MM.1S (cell line): ENCODE results near the gene WDR38.

Experiments used
- DNase-seq: peaks from one replicate; pipeline ENCODE4 v3.0.0-alpha.2; 2015
- H2AFZ ChIP-seq: fragments of 300-600 bp; sonication (generic); 2 replicates; pipeline ENCODE4 v1.6.0; 2016; ENCODE audit warnings: antibody characterized with exemption, low read length
- H3F3A ChIP-seq: fragments of 300-600 bp; sonication (generic); 2 replicates; pipeline ENCODE4 v1.6.1; 2016; ENCODE audit warnings: mild to moderate bottlenecking, antibody characterized with exemption, low read length, moderate library complexity, mixed read lengths; ENCODE audit not compliant: insufficient read depth
- H3K27ac ChIP-seq: fragments of 300-600 bp; sonication (generic); 2 replicates; pipeline ENCODE4 v1.5.1; 2016; ENCODE audit warnings: mild to moderate bottlenecking, low read length
- H3K27me3 ChIP-seq: fragments of 300-600 bp; sonication (generic); replicated peaks from 2 replicates; pipeline ENCODE4 v1.6.0; 2016; ENCODE audit warnings: low read length; ENCODE audit not compliant: insufficient read depth
- H3K36me3 ChIP-seq: fragments of 300-600 bp; sonication (generic); replicated peaks from 2 replicates; pipeline ENCODE4 v1.6.1; 2016; ENCODE audit warnings: mild to moderate bottlenecking, low read length, mixed read lengths; ENCODE audit not compliant: insufficient read depth
- H3K4me1 ChIP-seq: fragments of 300-600 bp; sonication (generic); 2 replicates; pipeline ENCODE4 v1.6.1; 2016; ENCODE audit warnings: low read length, mixed read lengths
- H3K4me2 ChIP-seq: fragments of 300-600 bp; sonication (generic); 2 replicates; pipeline ENCODE4 v1.6.0; 2016; ENCODE audit warnings: low read depth, low read length
- H3K4me3 ChIP-seq: fragments of 300-600 bp; sonication (generic); 2 replicates; pipeline ENCODE4 v1.5.1; 2016; ENCODE audit warnings: low read length, mixed read lengths
- H3K79me2 ChIP-seq: fragments of 300-600 bp; sonication (generic); 2 replicates; pipeline ENCODE4 v1.6.1; 2016; ENCODE audit warnings: mixed run types, low read length, mixed read lengths
- H3K9ac ChIP-seq: fragments of 300-600 bp; sonication (generic); 2 replicates; pipeline ENCODE4 v1.6.1; 2016; ENCODE audit warnings: low read length, mixed read lengths
- H3K9me2 ChIP-seq: fragments of 300-600 bp; sonication (generic); replicated peaks from 2 replicates; pipeline ENCODE4 v1.6.1; 2016; ENCODE audit warnings: mild to moderate bottlenecking, low read length, mixed read lengths; ENCODE audit not compliant: insufficient read depth
- H3K9me3 ChIP-seq: fragments of 300-600 bp; sonication (generic); replicated peaks from 2 replicates; pipeline ENCODE4 v1.6.1; 2016; ENCODE audit warnings: mild to moderate bottlenecking, low read length, mixed read lengths; ENCODE audit not compliant: insufficient read depth
- H4K20me1 ChIP-seq: fragments of 300-600 bp; sonication (generic); 2 replicates; pipeline ENCODE4 v1.6.1; 2016; ENCODE audit warnings: mild to moderate bottlenecking, low read length, moderate library complexity, mixed read lengths; ENCODE audit not compliant: insufficient read depth
- CTCF ChIP-seq: fragments of 300-600 bp; sonication (generic); IDR thresholded peaks from 2 replicates; pipeline ENCODE4 v1.5.1; 2016; ENCODE audit warnings: antibody characterized with exemption, low read length, mixed read lengths
- EZH2 ChIP-seq: fragments of 300-600 bp; sonication (generic); optimal IDR thresholded peaks from 2 replicates; pipeline ENCODE3; 2017; ENCODE audit warnings: low read depth, mild to moderate bottlenecking, antibody characterized with exemption, low read length, mixed read lengths
- EZH2phosphoT487 ChIP-seq: fragments of 300-600 bp; sonication (generic); IDR thresholded peaks from 2 replicates; pipeline ENCODE4 v1.6.1; 2018; ENCODE audit warnings: antibody characterized with exemption, low read length

Gene WDR38

GRCh38 chr9:124829334-124829669 lies 24.0 kb upstream of the WDR38 start:
- H2AFZ ChIP-seq: no peak overlapping the region
- TF ChIP-seq CTCF (no peak), EZH2 (no peak), EZH2phosphoT487 (no peak)
- no peak overlapping the region for H3K4me3 ChIP-seq
- no peaks in the 10 kb centered on the region for H3K27me3 ChIP-seq
- no peak overlapping the region for H3K27ac ChIP-seq
- H3K9me2 ChIP-seq: no peaks in the 10 kb centered on the region
- H3K36me3 ChIP-seq: no peaks in the 10 kb centered on the region
- H3K79me2 ChIP-seq: no peaks in the 10 kb centered on the region
- no peaks in the 10 kb centered on the region for H3F3A ChIP-seq
- no peak overlapping the region for H3K9ac ChIP-seq
- H3K9me3 ChIP-seq: no peaks in the 10 kb centered on the region
- H4K20me1 ChIP-seq: no peaks in the 10 kb centered on the region
- no peaks in the 10 kb centered on the region for H3K4me1 ChIP-seq
- H3K4me2 ChIP-seq: no peak overlapping the region
- DNase-seq: no peak

GRCh38 chr9:124830593-124830992 lies 22.7 kb upstream of the WDR38 start:
- no peak overlapping the region for H3K9ac ChIP-seq

DNA sequence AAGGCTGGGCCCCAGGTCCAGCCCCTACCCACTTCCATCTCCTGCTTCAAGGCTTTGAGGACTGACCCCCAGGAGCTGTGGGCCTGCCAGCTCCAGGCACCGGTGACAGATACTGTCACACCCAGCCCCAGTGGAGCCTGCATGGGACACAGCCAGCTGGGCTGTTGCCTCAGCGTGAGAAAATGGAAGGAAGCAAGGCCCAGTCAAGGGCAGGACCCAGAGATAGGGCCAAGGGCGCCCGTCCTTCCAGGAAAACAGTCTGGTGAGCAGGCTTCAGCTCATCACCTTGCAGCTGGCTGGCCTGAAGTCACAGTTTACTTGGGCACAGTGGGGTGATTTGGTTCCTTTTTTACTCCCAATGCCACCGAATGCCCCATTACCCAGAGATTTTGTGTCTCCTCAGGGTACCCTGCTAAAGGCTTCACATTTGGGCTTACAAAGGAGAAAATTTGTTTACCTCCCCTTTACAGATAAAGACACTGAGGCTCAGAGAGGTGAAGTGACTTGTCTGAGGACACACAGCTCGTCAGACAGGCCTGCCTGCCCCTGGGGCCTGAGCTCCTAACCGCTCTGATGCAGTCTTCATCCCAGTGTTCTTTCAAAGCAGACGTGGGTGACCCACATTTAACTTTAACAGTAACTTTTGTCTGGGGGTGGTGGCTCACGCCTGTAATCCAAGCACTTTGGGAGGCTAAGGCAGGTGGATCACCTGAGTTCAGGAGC lies 21.5 kb upstream of the WDR38 start:
- Histone ChIP-seq H3K4me3 (no peak overlapping the region), H4K20me1 (no peaks in the 10 kb centered on the region), H3K27me3 (no peaks in the 10 kb centered on the region), H3K9ac (no peak overlapping the region), H3K4me1 (no peaks in the 10 kb centered on the region), H3K9me3 (no peaks in the 10 kb centered on the region), H3K36me3 (no peaks in the 10 kb centered on the region), H3K9me2 (no peaks in the 10 kb centered on the region), H3F3A (no peaks in the 10 kb centered on the region), H2AFZ (no peak overlapping the region), H3K27ac (no peak overlapping the region), H3K79me2 (no peaks in the 10 kb centered on the region), H3K4me2 (no peak overlapping the region)
- no peak for TF ChIP-seq CTCF
- no peak for TF ChIP-seq EZH2
- TF ChIP-seq EZH2phosphoT487: no peak
- DNase-seq: no peak

More at GRCh38 chr9:124830593-124830992, 22.7 kb upstream of the WDR38 start:
- Histone ChIP-seq H4K20me1 (no peaks in the 10 kb centered on the region), H3F3A (no peaks in the 10 kb centered on the region), H3K79me2 (no peaks in the 10 kb centered on the region), H3K9me2 (no peaks in the 10 kb centered on the region), H3K4me3 (no peak overlapping the region), H3K27me3 (no peaks in the 10 kb centered on the region), H3K9me3 (no peaks in the 10 kb centered on the region), H3K27ac (no peak overlapping the region), H3K4me2 (no peak overlapping the region), H2AFZ (no peak overlapping the region), H3K36me3 (no peaks in the 10 kb centered on the region), H3K4me1 (no peaks in the 10 kb centered on the region)
- TF ChIP-seq EZH2phosphoT487: no peak
- no peak for TF ChIP-seq CTCF
- TF ChIP-seq EZH2: no peak
- no peak for DNase-seq
